ENCODE results near the gene DPF3. TPM values are rescaled to one million over a fixed set of nuclear protein-coding genes. Genes with fewer than 3 reads are reported as not detected.

DPF3 gene
- total and polyA plus RNA-seq, 4 donors: 0.17 to 3.9 (median 0.52) TPM

- DNase-seq (no peak), ATAC-seq (ENCODE audit: insufficient read depth, low FRiP score) (no peak)
- no peak for TF ChIP-seq CTCF (IDR thresholded peaks at IDR 0.05; ENCODE audit: control extremely low read depth, extremely low read depth)
- Histone ChIP-seq H3K9me3 (ENCODE audit: control insufficient read depth in 4 of 4, insufficient read depth in 3 of 4, low read length in 3 of 4) (peaks cover 0 to 6% (median 2%) of the 10 kb centered on the region in 4 donors), H3K36me3 (ENCODE audit: control insufficient read depth in 4 of 4, insufficient read depth in 4 of 4, low read length in 4 of 4) (no peaks in the 10 kb centered on the region), H3K27ac (ENCODE audit: low read depth in 1 of 2, low read length in 1 of 2) (no peak overlapping the region), H3K4me3 (no peak overlapping the region), H3K27me3 (ENCODE audit: control insufficient read depth in 3 of 3, insufficient read depth in 3 of 3, low read length in 2 of 3) (no peaks in the 10 kb centered on the region), H3K9ac (ENCODE audit: insufficient read depth in 1 of 2, low read length in 2 of 2) (no peak overlapping the region), H3K4me1 (ENCODE audit: control insufficient read depth in 5 of 5, insufficient read depth in 5 of 5, low read length in 5 of 5) (peaks cover 0 to 6% (median 0%) of the 10 kb centered on the region in 5 donors)
- 94 to 97% methylated on average over 4 of the region's 4 CpGs for WGBS, 2 donors
Observed at GRCh38 chr14:72636871-72637270, 257.0 kb downstream of the DPF3 start.

- TF ChIP-seq CTCF (IDR thresholded peaks at IDR 0.05; ENCODE audit: control extremely low read depth, extremely low read depth): no peak
- no peak overlapping the region for H3K9ac ChIP-seq (ENCODE audit: insufficient read depth in 1 of 2, low read length in 2 of 2)
- WGBS, 2 donors: 89 to 90% methylated on average over 1 of the region's 1 CpG
- peaks cover 0 to 5% (median 2%) of the 10 kb centered on the region in 4 donors for H3K9me3 ChIP-seq (ENCODE audit: control insufficient read depth in 4 of 4, insufficient read depth in 3 of 4, low read length in 3 of 4)
- no peaks in the 10 kb centered on the region for H3K36me3 ChIP-seq (ENCODE audit: control insufficient read depth in 4 of 4, insufficient read depth in 4 of 4, low read length in 4 of 4)
- ATAC-seq (ENCODE audit: insufficient read depth, low FRiP score) (no peak), DNase-seq (no peak)
- H3K4me1 ChIP-seq (ENCODE audit: control insufficient read depth in 5 of 5, insufficient read depth in 5 of 5, low read length in 5 of 5): peaks cover 0 to 6% (median 0%) of the 10 kb centered on the region in 5 donors
- H3K27me3 ChIP-seq (ENCODE audit: control insufficient read depth in 3 of 3, insufficient read depth in 3 of 3, low read length in 2 of 3): no peaks in the 10 kb centered on the region
- H3K27ac ChIP-seq (ENCODE audit: low read depth in 1 of 2, low read length in 1 of 2): no peak overlapping the region
- H3K4me3 ChIP-seq: no peak overlapping the region
Observed at GRCh38 chr14:72636094-72636493, 257.8 kb downstream of the DPF3 start.

- Histone ChIP-seq H3K27me3 (ENCODE audit: control insufficient read depth in 3 of 3, insufficient read depth in 3 of 3, low read length in 2 of 3) (no peaks in the 10 kb centered on the region), H3K9ac (ENCODE audit: insufficient read depth in 1 of 2, low read length in 2 of 2) (no peak overlapping the region), H3K27ac (ENCODE audit: low read depth in 1 of 2, low read length in 1 of 2) (no peak overlapping the region), H3K36me3 (ENCODE audit: control insufficient read depth in 4 of 4, insufficient read depth in 4 of 4, low read length in 4 of 4) (no peaks in the 10 kb centered on the region), H3K9me3 (ENCODE audit: control insufficient read depth in 4 of 4, insufficient read depth in 3 of 4, low read length in 3 of 4) (peaks cover 0 to 5% (median 2%) of the 10 kb centered on the region in 4 donors), H3K4me1 (ENCODE audit: control insufficient read depth in 5 of 5, insufficient read depth in 5 of 5, low read length in 5 of 5) (peaks cover 0 to 6% (median 0%) of the 10 kb centered on the region in 5 donors), H3K4me3 (no peak overlapping the region)
- ATAC-seq (ENCODE audit: insufficient read depth, low FRiP score): no peak
- 93 to 95% methylated on average over 4 of the region's 4 CpGs for WGBS, 2 donors
- TF ChIP-seq CTCF (IDR thresholded peaks at IDR 0.05; ENCODE audit: control extremely low read depth, extremely low read depth): no peak
- DNase-seq: peak in 1 of 3 donors; percentile 4
Observed at GRCh38 chr14:72634691-72635616, 258.9 kb downstream of the DPF3 start.

Data from lung (tissue), 12 donors.